ENCODE data around the gene OR2W1.

DNA sequence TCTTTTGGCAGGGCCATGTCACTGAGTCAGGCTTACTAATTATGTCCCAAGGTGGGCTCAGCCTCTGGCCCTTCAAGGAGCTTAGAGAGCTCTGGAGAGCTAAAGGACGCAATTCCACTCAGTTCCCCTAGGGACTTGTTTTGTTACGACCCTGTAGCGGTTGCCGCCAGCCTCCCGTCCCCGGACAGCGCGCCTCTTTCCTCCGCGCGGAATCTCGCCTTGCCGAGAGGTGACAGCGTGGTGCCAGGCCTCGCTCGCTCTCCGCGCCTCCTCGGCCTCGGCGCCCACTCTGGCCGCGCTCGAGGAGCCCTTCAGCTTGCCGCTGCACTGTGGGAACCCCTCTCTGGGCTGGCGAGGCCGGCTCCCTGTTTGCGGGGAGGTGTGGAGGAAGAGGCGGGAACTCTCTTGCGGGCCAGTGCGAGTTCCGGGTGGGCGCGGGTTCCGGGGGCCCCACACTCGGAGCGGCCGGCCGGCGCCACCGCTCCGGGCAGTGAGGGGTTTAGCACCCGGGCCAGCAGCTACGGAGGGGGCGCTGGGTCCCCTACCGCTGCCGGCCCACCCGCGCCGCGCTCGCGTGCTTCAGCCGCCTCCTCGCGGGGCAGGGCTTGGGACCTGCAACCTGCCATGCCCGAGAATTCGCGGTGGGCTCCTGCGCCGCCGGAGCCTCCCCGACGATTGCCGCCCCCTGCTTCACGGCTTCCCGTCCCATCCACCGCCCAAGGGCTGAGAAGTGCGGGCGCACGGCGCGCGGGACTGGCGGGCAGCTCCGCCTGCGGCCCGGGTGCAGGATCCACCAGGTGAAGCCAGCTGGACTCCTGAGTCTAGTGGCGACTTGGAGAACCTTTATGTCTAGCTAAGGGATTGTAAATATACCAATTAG is 30.0 kb downstream of the OR2W1 start:
- TF ChIP-seq, protein P1, sequence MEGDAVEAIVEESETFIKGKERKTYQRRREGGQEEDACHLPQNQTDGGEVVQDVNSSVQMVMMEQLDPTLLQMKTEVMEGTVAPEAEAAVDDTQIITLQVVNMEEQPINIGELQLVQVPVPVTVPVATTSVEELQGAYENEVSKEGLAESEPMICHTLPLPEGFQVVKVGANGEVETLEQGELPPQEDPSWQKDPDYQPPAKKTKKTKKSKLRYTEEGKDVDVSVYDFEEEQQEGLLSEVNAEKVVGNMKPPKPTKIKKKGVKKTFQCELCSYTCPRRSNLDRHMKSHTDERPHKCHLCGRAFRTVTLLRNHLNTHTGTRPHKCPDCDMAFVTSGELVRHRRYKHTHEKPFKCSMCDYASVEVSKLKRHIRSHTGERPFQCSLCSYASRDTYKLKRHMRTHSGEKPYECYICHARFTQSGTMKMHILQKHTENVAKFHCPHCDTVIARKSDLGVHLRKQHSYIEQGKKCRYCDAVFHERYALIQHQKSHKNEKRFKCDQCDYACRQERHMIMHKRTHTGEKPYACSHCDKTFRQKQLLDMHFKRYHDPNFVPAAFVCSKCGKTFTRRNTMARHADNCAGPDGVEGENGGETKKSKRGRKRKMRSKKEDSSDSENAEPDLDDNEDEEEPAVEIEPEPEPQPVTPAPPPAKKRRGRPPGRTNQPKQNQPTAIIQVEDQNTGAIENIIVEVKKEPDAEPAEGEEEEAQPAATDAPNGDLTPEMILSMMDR (IDR thresholded peaks at IDR 0.05): no peak
- TF ChIP-seq POLR2A (IDR thresholded peaks at IDR 0.05): no peak

Data from prostate gland (tissue), 2 donors.